Kidney tubule cell (primary cell): ENCODE results near the gene CDC123.
"Not testable (repeated sequence)": the region's sequence is repeated elsewhere in the genome, so short reads cannot be mapped to it uniquely, and the experiment has no call there.

Experiments
- DNase-seq: peaks from one replicate; pipeline ENCODE4 v3.0.0-alpha.2; 2018; ENCODE audit warnings: low spot score

The CDC123 gene

DNA sequence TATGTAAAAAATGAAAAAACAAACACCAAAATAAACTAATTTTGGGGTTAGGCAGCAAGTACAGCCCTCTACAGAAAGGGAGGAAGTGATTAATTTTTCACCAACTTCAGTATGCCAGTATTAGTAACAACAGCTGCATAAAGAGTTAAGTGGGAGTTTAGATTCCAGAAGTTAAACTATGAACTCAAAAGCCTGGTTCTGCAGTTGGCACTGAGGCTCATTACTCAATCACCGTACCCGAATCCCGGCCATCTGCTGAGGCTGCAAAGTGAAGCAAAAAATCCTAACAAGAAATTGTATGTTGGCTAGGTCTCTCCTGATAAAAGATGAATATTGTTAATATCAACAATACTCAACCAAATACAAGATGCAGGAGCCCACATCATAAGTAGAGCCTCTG lies 4.3 kb upstream of the CDC123 start:
- DNase-seq, result peak; percentile 15

DNA sequence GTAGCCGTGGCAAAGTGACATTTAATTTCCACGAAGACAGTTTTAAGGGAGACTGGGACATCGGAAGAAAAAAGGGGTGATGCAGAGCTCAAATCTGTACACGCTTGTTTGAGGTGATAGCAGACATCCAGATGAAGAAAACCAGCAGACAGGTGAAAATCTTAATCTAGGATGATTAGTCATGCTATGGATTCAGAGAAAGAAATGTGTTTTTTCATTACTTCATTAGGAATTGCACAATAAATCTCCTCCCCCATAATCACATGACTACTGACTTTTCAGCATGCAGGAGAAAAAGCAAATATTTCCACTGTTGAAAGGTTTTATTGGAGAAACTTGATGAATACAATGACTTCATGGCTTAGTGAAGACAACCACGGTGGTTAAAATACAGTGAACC lies 2.8 kb upstream of the CDC123 start:
- peak; percentile 47 for DNase-seq

DNA sequence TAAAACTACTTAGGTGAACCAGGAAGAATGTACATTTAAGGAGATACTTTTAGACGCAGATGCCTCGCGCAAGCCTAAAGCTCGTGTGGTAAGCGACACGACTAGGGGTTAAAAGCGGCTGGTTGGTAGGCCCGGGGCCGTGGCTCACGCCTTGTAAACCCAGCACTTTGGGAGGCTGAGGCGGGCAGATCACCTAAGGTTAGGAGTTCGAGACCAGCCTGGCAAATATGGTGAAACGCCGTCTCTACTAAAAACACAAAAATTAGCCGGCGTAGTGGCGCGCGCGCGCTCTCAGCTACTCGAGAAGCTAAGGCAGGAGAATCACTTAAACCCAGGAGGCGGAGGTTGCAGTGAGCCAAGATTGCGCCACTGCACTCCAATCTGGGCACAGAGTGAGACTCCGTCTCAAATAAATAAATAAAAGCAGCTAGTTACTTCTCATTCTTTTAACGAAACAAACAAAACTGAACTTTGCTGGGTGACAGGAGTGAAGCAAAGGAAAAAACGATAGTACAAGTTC lies 1.2 kb upstream of the CDC123 start:
- DNase-seq, result peak; percentile 34

DNA sequence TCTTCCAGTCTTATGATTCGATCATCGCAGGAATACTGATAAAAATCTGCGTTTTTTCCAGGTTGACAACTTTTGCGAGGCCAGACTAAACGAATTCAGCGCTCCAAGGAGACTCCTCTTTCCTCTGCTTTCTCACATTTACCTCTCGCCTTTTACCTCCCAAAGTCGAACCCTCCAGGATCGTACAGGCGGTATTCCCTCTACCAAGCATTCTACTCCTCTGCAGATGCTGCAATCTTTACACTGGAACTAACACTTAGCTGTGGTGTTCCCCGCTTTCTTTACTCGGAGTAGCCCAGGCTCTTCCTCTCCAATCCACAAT lies 746 bp upstream of the CDC123 start:
- peak; percentile 9 for DNase-seq

DNA sequence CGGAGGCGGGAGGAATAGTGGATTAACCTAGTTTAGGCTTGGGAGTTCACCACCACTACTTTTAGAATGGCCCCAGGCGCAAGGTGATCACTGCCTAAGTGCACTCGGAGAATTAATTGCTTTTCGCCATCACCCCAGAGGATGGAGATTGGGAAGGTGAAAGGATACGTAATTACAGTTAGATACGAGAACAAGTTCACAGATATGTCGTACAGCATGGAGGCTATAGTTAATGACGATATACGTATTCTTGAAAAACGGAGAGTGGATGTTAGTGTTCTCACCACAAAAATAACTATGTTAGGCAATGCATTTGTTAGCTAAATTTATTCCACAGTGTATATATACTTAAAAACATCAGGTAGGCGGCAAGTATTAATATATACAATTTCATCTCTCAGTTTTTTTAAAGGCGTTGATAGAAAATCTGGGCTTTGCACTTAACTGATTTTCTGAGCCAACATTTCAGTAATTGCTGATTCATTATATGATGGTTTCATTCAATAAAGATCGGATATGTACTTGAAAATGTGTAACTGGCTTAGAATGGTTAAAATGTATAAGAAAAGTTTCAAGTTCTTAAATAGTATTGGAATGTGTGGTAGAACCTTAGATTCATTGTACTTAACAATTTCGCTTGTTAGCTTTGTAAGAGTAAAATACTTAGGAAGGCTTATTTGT lies 683 bp downstream of the CDC123 start:
- no peak for DNase-seq

DNA sequence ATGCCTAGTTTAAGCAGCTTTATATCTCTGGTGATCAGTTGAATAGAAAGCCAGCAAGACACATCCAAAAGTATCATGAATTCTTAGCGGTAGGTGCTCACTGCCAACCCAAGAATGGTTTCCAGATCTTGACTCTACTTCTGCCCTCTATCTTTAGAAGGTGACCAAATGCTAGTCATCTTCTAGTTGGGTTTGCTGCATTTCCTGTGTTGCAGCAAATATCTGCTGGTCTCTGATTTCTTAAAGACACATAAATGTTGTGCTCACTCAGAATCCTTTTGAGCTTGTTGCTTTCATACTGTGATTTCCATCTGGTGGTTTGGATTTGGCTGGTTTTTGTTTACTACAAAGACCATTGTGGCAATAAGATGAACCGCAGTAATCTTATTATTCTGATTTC lies 2.2 kb downstream of the CDC123 start:
- no peak for DNase-seq

DNA sequence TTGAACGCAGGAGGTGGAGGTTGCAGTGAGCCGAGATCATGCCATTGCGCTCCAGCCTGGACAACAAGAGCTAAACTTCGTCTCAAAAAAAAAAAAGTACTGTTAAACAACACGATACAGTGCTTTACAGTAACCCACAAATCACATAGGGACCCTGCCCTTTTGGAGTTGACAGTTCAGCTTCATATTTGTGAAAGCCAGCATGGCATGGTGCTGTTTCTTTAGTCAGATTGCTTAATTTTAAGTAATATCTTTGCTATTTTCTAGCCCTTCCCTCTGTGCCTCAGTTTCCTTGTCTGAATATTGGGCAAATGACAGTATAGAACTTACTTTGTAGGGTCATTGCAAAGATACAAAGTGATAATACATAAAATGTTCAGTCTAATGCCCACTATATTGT lies 4.9 kb downstream of the CDC123 start:
- DNase-seq, result no peak

DNA sequence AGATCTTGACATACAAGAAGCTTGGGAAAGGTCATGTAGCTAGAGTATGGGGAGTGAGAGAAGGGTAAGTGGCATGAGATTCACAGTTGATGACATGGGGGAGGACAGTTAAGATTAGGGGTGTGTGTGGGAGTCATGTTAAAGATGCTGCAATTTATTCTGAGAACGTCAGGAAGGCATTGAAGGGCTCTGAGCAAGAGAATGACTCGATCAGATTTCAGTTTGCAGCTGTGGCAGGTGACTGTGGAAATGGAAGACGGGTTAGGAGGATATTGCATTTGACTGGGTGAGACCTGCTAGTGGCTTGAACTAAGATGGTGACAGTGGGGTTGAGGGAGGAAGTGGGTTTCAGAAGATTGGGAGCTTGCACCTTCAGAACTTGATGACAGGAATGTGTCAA lies 5.6 kb downstream of the CDC123 start:
- peak; percentile 69 for DNase-seq

DNA sequence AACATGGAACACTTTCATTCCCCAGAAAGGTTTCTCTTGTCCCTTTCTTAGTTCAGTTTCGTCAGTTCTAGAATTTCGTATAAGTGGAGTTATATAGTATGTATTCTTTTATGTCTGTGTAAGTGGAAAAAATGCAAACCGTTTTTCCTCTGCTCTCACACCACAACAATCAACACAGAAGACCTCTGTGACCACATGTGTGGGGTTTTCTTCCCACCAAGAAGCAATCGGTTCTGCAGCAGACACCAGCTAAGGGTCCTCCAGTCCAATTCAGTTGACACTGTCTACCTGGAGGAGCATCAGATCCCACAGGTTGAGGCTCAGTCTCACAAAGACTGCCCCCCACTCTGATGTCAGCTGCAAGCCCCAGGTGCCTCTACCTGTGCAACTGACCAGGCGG lies 6.2 kb downstream of the CDC123 start:
- no peak for DNase-seq

DNA sequence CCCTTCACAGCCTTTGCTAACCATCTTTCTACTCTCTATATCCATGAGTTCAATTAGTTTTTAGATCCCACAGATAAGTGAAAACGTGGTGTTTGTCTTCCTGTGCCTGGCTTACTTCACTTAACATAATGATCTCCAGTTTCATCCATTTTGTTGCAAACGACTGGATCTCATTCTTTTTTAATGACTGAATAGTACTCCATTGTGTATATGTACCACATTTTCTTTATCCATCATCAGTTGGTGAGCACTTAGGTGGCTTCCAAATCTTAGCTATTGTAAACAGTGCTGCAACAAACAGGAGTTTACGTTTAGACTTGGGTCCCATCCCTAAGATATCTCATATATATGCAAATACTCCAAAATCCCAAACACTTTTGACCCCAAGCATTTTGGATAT lies 9.1 kb downstream of the CDC123 start:
- no peak for DNase-seq

DNA sequence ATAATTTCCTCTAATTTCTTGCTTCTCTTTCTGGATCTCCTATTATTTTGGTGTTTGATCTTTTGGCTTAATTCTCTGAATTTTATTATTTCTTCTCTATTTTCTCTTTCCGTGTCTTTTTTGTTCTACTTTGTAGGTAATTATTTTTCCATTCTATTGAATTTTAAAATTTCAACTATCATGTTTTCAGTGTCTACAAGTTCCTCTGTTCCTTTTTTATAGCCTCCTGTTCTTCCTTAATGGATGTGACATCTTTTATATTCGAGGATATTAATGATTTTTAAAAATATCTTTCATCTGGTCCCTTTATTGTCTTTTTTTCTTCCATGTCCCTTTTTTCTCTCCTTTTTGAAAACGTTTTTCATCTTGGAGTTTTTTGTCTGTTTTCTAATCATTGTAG lies 11.1 kb downstream of the CDC123 start:
- no peak for DNase-seq

DNA sequence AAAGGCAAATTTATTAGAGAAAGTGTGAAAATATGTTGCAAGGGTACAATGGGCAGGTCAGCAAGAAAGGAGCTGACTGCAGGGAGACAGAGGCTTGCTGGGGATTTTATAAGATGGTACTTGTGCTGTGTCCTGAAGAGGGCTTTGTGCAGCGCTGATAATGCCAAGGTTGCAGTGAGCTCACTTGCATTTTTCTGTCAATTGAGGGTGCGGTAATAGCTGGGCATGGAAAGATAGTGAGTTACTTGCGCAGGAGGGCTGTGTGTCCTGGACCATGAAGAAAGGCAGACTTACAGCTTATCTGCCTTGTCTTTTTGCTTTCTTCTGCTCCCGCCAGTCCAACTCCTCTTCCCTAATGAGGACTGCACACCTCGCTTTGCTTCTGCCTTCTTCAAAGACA lies 12.5 kb downstream of the CDC123 start:
- no peak for DNase-seq

DNA sequence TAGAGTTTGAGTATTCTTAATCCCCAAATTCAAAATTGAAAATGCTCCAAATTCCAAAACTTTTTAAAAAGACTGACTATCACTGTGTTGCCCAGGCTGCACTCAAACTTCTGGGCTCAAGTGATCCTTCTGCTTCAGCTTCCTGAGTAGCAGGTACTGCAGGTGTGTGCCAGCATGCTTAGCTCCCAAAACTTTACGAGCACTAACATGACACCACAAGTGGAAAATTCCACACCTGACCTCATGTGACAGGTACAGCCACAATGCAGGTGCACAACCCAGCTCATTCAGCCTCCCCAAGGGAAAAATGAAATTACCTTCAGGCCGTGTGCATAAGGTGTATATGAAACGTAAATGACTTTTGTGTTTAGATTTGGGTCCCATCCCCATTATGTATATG lies 16.5 kb downstream of the CDC123 start:
- DNase-seq, result no peak

DNA sequence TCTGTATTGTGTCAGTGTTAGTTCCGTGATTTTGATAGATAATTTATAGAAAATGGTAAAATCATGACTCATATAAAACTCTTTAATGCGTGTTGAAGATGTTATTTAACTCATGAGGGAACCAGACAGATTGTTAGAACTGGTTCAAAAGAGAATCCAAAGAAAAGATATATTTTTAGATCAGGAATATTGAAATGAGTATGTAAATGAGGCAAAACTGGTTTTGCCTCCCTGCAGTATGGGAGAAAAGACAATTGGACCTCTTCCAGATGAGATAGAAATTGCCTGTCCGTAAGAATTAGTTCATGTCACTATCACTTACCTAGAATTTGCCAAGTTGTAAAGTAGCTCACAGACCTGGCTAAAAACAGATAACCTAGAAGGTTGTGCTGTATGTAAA lies 17.6 kb downstream of the CDC123 start:
- DNase-seq, result no peak

DNA sequence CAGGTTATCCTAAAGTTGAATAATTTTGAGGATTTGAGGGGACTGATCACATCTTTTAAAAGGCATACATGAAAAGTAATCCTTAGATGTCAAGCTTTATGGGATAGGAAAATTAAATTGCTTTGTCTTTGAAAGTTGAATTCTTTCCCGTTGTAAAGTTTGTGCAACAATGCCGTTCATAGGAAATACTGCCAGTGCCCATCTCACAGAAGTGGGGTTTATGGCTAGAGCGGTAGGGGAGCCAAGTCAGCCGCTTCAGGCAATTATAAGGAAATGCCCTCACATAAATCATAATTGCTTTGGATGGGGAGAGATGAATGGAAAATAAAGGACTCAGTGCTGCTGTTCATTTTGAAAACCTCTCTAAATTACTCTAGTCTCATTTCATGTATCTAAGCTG lies 18.1 kb downstream of the CDC123 start:
- no peak for DNase-seq

DNA sequence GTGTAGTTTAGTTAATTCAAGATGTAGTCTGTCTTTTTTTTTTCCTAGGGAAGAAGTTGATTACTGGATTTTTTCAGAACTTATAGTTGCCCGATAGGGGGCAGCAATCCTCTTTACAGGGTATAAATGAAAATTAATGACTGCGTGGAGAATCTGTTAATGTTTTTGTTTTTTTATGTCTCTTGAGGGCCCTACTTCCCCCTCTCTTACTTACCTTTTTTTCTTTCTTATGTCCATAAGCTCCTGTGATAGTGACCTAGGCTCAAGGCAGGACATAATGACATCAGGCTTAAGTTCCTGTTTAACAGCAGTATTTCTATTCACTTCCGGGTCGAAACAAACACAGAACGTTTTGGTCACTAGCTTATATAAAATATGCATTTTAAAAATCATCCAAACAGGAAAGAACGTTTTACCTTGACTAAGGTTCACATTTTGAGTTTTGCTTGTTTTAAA lies 18.8 kb downstream of the CDC123 start:
- DNase-seq, result peak; percentile 49

DNA sequence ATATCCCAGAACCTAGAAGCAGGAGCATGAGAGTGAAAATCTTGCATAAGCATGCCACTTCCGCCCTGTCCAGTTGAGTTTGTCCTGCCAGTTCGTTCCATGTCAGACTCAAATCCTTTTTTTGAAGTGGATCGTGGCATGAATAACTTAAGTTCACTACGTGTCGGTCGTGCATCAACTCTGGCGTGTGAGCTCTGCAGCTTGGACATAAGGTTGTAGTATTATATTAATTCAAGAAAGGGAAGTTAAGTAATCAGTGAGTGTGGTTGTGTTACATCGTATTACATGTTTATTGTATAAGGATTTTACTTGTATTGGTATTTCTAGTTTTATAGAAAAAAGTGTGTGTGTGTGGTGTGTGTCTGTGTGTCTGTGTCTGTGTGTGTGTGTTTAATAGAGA lies 23.0 kb downstream of the CDC123 start:
- no peak for DNase-seq

DNA sequence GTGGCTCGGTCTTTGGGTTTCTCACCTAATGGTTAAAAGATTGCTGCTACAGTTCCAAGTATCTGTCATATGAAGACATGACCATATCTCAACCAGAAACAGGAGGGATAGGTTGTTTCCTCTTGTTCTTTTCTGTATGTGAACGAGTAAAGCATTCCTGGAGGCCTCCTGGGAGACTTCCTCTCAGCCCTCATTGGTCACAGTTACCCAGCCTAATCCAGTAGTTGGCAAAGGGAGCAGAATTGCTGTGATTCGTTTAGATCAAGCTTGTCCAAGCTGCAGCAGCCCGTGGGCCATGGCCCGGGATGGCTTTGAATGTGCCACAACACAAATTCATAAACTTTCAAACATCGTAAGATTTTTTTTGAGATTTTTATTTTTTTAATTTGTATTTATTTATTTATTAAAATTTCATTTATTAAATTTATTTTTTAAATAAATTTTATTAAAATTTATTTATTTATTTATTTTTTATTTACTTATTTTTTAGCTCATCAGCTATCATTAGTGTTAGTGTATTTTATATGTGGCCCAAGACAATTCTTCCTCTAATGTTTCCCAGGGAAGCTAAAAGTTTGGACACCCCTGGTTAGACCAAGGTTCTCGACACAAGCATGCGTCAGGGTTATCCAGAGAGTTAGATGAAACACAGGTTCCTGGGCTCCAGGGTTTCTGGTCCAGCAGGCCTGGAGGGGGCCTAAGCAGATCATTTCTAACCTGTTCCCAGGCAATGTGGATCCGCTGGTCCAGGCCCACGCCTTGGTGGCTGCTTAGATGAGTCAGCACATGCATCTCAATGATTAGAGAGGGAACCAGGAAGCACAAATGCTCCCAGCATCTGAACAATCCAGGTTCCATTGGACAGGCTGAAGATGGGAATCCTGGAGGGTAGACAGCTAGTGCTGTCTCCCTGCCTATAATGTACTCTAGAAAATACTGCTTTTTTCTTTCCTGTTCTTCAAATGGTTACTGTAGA lies 25.6 kb downstream of the CDC123 start:
- DNase-seq, result peak; percentile 78

DNA sequence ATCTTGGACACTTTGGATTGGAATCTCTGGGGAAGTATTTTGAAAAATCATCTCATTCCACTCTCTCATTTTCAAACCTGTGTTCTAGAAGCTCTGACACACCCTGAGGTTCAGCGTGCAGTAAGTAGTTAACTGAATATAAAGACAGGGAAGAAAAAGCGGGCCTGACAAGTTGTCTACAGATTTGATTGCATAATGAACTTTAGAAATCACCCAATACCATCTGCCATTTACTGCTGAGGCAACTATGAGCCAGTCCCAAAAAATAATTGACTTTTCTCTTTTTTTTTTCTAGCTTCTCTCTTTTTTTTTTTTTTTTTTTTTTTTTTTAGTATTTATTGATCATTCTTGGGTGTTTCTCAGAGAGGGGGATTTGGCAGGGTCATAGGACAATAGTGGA lies 29.5 kb downstream of the CDC123 start:
- DNase-seq, result no peak

DNA sequence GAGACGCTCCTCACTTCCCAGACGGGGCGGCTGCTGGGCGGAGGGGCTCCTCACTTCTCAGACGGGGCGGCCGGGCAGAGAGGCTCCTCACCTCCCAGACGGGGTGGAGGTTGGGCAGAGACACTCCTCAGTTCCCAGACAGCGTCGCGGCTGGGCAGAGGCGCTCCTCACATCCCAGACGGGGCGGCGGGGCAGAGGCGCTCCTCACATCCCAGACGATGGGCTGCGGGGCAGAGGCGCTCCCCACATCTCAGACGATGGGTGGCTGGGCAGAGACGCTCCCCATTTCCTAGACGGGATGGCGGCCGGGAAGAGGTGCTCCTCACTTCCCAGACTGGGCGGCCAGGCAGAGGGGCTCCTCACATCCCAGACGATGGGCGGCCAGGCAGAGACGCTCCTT lies 30.4 kb downstream of the CDC123 start:
- not testable (repeated sequence) for DNase-seq

DNA sequence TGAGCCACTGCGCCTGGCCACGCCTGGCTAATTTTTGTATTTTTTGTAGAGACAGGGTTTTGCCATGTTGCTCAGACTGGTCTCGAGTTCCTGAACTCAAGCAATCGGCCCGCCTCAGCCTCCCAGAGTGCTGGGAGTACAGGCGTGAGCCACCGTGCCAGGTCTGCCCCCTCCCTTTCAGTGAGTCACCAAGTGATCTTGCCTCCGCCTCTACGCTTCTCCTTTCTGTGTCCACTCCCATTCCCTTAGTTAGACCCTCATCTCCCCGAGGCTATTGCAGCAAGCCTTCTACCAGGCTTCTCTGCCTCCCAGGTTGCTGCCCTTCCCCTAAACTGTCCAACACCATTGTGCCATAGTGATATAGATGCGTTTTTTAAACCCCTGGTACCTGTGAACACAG lies 32.9 kb downstream of the CDC123 start:
- DNase-seq, result no peak

DNA sequence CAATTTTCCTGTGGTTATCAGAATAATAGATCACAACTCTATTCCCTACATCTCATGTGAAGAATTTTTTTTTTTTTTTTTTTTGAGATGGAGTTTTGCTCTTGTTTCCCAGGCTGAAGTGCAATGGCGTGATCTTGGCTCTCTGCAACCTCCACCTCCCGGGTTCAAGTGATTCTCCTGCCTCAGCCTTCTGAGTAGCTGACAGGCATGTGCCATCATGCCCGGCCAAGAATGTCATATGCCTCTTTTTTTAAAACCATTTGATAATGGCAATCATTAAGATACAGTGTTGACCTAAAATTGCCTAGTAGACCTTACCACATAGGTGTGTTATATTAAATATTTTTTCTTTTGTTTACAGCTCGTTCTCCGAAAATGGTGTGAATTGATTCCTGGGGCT lies 38.7 kb downstream of the CDC123 start:
- not testable (repeated sequence) for DNase-seq

DNA sequence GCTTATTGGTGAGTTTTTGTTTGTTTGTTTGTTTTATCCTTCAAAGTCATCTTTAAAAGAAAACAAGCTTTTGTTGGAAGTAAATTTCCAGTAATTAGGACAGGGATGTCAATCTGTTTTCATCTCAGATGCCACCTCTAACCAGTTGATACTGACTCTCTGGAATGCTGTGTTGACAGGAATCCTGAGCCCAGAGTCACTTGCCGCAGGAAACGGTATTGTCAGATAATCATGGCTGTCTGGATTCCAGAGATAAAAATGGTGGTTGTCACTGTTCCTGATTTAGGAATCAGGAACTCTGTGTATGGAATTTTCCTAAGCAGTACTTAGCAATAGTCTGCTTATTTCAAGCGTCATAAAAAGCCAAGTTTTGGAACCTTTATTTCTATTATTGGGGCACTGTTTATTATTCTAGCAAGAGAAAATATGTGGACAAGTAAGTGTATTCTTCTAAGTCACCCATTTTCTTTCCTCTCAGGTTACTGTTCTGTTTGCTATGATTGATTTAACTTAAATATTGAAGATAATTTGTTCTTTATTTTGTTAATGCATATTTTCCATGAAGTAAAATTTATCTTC lies 39.2 kb downstream of the CDC123 start:
- no peak for DNase-seq
